ENCODE measurements around the gene ZNF227.

ZNF227 gene

GRCh38 chr19:44258835-44259413 is 46.6 kb downstream of the ZNF227 start:
- TF ChIP-seq CTCF (IDR thresholded peaks at IDR 0.05; ENCODE audit: low read length) (no peak), EZH2 (IDR thresholded peaks at IDR 0.05; ENCODE audit: borderline replicate concordance, low read length) (no peak)
- Histone ChIP-seq H3K79me2 (ENCODE audit: insufficient read depth, low read length) (no peaks in the 10 kb centered on the region), H3F3A (ENCODE audit: insufficient read depth, low read length) (no peaks in the 10 kb centered on the region), H3K9me2 (ENCODE audit: low read depth, low read length) (no peaks in the 10 kb centered on the region), H3K4me3 (ENCODE audit: low read depth, low read length, poor library complexity, severe bottlenecking) (no peak overlapping the region), H3K27me3 (ENCODE audit: insufficient read depth, low read length) (no peaks in the 10 kb centered on the region), H3K9me3 (ENCODE audit: low read length) (peaks cover 23% of the 10 kb centered on the region; the same call in 1 of the 2 replicates), H2AFZ (ENCODE audit: low read length) (no peak overlapping the region), H4K20me1 (ENCODE audit: insufficient read depth, low read length) (no peaks in the 10 kb centered on the region), H3K4me2 (ENCODE audit: low read length) (no peak overlapping the region), H3K4me1 (ENCODE audit: insufficient read depth, low read length, severe bottlenecking) (no peaks in the 10 kb centered on the region), H3K36me3 (ENCODE audit: insufficient read depth, low read length) (no peaks in the 10 kb centered on the region), H3K27ac (ENCODE audit: low read depth, low read length, poor library complexity, severe bottlenecking) (no peak overlapping the region), H3K9ac (ENCODE audit: low read length) (no peak overlapping the region)

DNA sequence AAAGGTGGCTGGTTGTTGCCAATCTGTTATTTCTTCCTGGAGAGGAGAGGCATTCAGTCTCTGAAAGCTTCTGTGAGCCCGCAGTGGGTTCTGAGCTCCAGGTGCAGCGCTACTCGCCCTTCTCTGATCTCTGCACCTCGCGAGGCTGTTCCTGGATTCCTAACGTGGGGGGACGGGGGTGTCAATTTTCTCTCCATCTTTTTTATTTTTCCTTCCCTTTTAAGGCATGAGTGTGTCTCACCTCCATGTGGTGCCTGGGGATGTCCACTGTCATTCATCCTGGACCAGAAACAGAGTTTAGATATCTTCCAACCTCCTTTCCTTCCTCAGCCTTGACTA is 48.0 kb downstream of the ZNF227 start:
- H3K4me2 ChIP-seq (ENCODE audit: low read length) = no peak overlapping the region
- no peak overlapping the region for H3K4me3 ChIP-seq (ENCODE audit: low read depth, low read length, poor library complexity, severe bottlenecking)
- no peak overlapping the region for H2AFZ ChIP-seq (ENCODE audit: low read length)
- no peak overlapping the region for H3K9ac ChIP-seq (ENCODE audit: low read length)
- no peaks in the 10 kb centered on the region for H3K4me1 ChIP-seq (ENCODE audit: insufficient read depth, low read length, severe bottlenecking)
- no peaks in the 10 kb centered on the region for H3K79me2 ChIP-seq (ENCODE audit: insufficient read depth, low read length)
- peaks cover 12% of the 10 kb centered on the region; the same call in 1 of the 2 replicates for H3K9me3 ChIP-seq (ENCODE audit: low read length)
- no peaks in the 10 kb centered on the region for H4K20me1 ChIP-seq (ENCODE audit: insufficient read depth, low read length)
- H3F3A ChIP-seq (ENCODE audit: insufficient read depth, low read length) = no peaks in the 10 kb centered on the region
- TF ChIP-seq EZH2 (IDR thresholded peaks at IDR 0.05; ENCODE audit: borderline replicate concordance, low read length) (no peak), CTCF (IDR thresholded peaks at IDR 0.05; ENCODE audit: low read length) (no peak)
- H3K27me3 ChIP-seq (ENCODE audit: insufficient read depth, low read length) = no peaks in the 10 kb centered on the region
- no peaks in the 10 kb centered on the region for H3K9me2 ChIP-seq (ENCODE audit: low read depth, low read length)
- no peak overlapping the region for H3K27ac ChIP-seq (ENCODE audit: low read depth, low read length, poor library complexity, severe bottlenecking)
- no peaks in the 10 kb centered on the region for H3K36me3 ChIP-seq (ENCODE audit: insufficient read depth, low read length)

DNA sequence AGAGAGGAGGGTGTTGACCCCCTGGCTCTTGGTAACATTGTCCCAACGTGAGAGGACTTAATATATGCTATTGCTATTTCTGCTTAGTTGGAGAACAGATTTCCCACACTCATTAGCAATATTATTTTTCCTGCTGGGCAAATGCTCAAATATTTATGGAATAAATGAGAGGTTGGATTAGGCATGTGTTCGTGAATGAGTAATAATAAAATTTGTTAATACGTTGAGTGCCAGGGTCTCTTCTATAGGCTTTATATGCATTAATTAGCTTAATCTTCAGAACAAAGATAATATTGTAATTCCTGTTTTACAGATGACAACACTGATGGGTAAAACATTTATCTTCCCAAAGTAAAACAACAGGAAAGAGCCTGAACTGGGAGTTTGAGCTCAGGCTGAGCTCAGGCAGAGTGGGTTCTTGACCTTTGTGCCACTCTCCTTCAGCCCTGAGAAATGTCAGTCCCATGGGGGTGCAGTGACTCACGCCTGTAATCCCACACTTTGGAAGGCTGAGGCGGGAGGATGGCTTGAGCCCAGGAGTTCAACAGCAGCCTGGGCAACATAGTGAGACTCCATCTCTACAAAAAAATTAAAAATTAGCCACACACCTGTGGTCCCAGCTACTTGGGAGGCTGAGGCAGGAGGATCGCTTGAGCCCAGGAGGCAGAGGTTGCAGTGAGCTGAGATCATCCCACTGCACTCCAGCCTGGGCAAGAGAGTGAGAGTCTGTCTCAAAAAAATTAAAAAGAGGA is 48.5 kb downstream of the ZNF227 start:
- H3K27me3 ChIP-seq (ENCODE audit: insufficient read depth, low read length) = no peaks in the 10 kb centered on the region
- no peaks in the 10 kb centered on the region for H3K4me1 ChIP-seq (ENCODE audit: insufficient read depth, low read length, severe bottlenecking)
- no peak overlapping the region for H3K27ac ChIP-seq (ENCODE audit: low read depth, low read length, poor library complexity, severe bottlenecking)
- H3K9me3 ChIP-seq (ENCODE audit: low read length) = 0 out of 2 replicates have a peak, but pooled peaks cover 6% of the 10 kb centered on the region
- H3K9ac ChIP-seq (ENCODE audit: low read length) = no peak overlapping the region
- no peaks in the 10 kb centered on the region for H3K36me3 ChIP-seq (ENCODE audit: insufficient read depth, low read length)
- no peak overlapping the region for H3K4me2 ChIP-seq (ENCODE audit: low read length)
- H3F3A ChIP-seq (ENCODE audit: insufficient read depth, low read length) = no peaks in the 10 kb centered on the region
- H2AFZ ChIP-seq (ENCODE audit: low read length) = no peak overlapping the region
- H3K4me3 ChIP-seq (ENCODE audit: low read depth, low read length, poor library complexity, severe bottlenecking) = no peak overlapping the region
- TF ChIP-seq CTCF (IDR thresholded peaks at IDR 0.05; ENCODE audit: low read length) (no peak), EZH2 (IDR thresholded peaks at IDR 0.05; ENCODE audit: borderline replicate concordance, low read length) (no peak)
- H3K79me2 ChIP-seq (ENCODE audit: insufficient read depth, low read length) = no peaks in the 10 kb centered on the region
- no peaks in the 10 kb centered on the region for H3K9me2 ChIP-seq (ENCODE audit: low read depth, low read length)
- no peaks in the 10 kb centered on the region for H4K20me1 ChIP-seq (ENCODE audit: insufficient read depth, low read length)
